Activated CD4-positive, CD25-positive, alpha-beta regulatory T cell treated with anti-CD3 and anti-CD28 coated beads, Interleukin-2, amount 50 U/mL, for 16 hours (primary cell): ENCODE measurements around the gene KXD1.
"Not testable (repeated sequence)": the region's sequence is repeated elsewhere in the genome, so short reads cannot be mapped to it uniquely, and the experiment has no call there.

Source experiments
- DNase-seq: peaks from one replicate; pipeline ENCODE4 v3.0.0-alpha.2; 2020; ENCODE audit warnings: low read depth, low spot score

The KXD1 gene

DNA sequence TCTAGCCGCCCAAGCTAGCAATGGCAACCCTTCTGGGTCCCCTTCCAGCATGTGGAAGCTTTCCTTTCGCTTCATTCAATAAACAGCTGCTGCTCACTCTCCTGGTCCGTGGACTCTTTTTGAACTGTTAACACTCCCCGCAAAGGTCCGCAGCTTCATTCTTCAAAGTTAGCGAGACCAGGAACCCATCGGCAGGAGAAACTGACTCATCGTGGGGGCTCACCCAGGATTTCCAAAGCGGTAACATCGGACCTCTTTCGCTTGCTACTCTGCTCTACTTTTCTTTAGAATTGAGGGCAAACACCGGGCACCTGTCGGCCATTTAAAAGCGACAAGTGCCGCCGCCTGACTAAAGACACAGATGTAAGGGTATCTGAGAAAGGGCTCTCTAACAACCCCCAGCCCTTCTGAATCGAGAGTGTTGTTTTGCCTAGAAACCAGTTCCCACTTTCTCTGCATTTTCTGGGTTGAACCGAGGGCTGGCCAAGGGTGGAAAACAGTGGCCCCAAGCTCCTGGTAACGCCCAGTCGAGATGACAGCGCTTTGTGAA, 19.8 kb downstream of the KXD1 start:
- DNase-seq, result no peak

DNA sequence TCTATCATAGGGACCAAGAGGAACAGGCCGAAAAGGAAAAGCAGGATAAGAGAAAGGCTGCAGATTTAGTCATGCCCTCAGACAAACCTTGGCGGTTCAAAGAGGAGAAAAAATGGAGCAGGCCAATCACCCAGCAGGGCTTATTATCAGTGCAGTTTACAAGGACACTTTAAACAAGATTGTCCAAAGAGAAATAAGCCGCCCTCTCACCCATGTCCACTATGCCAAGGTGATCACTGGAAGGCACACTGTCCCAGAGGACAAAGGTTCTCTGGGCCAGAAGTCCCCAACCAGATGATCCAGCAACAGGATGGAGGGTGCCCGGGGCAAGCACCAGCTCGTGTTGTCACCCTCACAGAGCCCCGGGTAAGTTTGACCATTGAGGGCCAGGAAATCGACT, 22.6 kb downstream of the KXD1 start:
- DNase-seq, result no peak

DNA sequence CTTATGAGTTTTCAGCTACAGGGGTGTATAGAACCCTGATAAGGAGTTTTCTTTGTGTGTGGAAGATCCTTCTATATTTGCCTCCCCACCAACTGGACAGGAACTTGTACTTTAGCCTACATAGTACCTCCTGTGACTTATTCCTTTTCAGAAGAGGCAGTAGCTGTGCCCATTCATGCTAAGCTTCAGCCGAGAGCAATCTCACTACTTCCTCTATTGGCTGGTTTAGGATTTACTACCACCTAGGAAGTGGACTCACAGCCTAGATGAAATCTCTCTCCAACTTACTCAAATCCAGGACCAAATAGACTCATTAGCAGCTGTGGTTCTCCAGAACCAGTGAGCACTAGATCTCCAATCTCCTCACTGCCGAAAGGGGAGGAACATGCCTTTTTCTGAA, 28.6 kb downstream of the KXD1 start:
- DNase-seq, result no peak

DNA sequence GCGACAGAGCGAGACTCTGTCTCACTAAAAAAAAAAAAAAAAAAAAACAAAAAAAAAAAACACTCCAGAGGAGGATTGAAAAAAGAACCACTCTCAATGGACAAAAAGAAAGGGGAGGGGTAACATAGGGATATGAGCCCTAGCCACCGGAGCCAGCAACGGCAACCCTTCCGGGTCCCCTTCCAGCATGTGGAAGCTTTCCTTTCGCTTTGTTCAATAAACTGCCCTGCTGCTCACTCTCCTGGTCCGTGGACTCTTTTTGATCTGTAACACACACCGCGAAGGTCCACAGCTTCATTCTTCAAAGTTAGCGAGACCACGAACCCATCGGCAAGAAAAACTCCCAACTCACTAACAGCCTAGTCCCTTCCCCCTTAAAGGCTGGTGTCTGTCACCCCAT, 29.9 kb downstream of the KXD1 start:
- no peak for DNase-seq

DNA sequence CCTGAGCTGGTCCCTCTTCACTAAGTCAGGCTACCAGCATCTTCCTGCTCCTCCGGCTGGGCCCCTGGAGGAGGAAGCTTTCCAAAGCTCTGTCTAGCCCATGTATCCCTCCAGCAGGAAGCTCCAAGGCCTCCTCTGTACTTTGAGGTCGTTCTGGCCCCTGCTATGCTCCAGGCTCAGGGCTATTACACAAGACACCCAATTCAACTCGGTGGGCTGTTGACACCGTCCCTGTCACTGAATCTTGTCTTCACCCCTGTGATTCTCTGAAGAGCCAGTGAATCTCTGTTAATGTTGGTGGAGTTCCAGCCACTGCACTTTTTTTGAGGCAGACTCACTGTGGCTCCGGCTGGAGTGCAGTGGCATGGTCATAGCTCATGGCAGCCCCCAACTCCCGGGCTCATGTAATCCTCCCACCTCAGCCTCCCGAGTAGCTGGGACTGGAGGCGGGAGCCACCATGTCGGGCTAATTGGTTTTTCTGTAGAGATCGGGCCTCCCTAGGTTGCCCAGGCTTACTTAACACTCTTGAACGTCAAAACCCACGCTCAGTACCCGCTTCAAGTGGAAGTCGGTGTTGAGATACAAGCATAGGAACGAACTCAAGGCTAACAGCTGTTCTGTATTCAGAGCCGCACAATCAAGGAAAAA, 30.4 kb downstream of the KXD1 start:
- no peak for DNase-seq

DNA sequence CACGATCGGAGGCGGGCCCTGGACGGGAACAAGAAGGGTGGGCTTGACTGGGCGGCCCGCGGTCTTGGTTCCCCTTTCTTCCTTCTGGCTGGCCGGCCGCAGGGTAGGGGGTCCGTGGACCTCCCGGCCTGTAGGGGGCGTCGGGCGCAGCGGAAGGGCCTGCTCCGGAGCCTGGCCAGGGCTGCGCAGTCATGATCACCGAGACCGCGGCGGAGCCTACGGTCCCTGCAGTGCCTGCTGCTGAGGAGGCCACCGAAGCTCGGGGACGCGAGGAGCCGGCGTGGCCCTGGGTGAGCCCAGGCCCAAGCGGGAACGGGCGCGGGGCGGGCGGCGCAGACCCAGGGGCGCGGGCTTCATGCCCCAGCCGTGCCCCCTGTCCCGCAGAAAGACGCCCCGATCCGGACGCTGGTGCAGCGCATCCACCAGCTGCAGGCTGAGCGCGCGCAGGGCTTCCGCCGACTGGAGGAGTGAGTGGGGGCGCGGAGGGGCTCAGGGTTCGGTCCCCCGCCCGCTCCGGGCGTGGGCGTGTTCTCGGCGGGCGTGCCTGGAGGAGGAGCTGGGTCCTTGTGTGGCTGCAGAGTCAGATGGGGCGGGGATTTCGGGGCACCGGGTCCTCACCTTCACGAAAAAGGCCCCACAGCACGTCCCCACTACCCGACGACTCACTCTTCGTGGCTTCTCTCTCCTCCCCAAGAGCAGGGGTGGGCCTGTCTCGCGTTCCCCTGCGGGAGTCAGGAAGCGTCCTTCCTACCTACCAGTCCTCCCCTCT, 31.1 kb downstream of the KXD1 start, which contains the start of gene REX1BD:
Gene REX1BD, plus strand, starts transcription at position 188 of the 769 bp plus-strand sequence. Its CDS starts 4 bp downstream, at position 192.
- DNase-seq, result peak; percentile 63

DNA sequence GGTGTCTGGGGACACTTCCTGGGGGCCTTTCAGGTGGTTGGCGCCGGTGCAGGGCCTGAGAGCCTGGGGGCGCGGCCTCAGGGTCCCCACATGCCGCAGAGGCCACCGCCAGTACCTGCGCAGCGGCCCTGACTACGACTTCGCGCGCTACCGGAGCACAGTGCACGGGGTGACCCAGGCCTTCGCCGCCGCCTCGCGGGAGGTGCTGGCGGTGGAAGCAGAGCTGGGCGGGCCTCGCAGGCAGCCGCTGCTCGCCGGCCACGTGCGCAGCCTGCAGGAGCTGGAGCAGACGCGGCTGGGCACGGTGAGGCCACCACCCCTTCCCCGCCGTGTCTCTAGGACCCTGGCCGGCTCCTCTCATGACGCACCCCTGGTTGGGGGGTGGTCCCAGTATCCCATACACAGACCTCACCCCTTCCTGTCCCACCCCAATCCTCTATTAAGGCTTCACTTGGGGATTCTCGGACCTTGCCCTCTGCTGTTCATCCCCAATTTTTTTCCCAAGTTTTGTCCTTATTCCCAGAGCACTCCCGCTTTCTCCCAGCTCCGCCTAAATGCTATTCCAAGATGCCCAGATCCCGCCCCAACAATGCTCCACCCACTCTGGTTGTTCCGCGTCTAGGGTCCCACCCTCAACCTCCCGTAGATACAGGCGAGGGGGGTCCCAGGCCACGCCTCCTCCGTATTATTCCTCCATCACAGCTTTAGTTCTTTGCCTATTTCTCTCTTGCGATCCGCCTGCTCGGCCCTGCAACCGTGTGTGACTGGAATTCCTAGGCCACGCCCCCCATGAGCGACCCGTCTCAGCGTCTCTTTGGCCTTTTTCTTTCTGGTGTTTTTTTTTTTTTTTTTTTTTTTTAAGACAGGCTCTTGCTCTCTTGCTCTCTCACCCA, 32.0 kb downstream of the KXD1 start:
- DNase-seq, result peak; percentile 45

DNA sequence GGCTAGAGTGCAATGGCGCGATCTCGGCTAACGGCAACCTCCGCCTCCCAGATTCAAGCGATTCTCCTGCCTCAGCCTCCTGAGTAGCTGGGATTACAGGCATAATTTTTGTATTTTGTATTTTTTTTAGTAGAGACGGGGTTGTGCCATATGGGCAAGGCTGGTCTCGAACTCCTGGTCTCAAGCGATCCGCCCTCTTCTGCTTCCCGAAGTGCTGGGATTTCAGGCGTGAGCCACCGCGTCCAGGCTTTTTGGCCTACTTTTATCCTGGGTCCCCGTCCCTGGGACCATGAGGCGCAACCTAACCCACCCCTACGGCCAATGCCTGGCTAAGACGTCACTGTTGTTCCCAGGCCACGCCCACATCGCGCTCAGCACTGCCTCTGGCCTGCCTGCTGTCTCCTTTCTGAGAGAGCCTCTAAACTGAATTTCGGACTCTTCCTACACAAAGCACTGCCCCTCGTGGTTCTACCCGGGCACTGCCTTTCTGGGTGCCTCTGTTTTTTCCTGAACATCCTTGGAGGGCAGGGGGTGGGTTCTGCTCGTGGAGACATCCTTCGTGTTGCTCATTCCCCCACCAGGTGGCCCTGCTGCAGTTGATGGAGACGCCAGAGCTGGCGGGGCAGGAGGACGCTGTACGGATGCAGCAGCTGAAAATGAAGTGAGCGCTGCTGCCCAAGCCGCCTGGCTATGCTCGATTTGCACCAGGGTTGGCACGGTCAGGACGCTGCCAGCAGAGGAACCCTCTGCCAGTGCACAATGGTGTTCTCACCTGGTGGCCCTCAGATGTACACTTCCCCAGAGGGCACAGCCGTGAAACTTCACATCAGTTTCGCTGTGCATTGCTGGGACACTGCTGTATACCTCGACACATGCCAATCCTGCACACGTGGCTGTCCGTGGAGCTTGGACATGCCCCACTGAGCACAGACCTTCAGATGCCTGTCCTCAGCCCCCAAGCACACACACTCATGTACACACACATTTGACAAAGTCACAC, 32.9 kb downstream of the KXD1 start:
- DNase-seq, result no peak

DNA sequence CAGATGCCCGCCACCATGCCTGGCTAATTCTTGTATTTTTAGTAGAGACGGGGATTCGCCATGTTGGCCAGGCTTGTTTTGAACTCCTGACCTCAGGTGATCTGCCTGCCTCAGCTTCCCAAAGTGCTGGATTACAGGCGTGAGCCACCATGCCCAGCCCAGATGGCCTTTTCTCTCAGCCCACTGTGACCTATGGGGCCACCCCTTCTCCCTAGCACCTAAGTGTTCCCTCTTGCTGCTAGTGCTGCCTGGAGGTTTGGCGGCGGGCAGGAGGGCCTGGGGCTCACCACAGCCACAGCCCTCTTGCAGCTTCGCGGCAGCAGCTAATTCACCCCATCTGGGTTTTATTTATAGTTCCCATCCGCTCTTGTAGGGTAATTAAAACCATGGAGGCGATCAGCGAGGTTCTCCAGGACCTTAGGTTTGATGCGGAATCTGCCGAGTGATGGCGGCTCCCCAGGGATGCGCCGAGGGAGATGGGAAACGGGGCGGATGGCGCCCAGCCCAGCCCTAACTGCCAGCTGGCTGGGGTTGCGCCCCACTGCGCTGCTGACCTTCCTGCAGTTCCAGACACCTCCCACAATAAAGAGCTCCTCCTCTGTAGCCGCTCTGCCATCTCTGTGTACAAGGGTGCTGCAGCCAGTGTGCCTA, 34.2 kb downstream of the KXD1 start:
- DNase-seq, result no peak

DNA sequence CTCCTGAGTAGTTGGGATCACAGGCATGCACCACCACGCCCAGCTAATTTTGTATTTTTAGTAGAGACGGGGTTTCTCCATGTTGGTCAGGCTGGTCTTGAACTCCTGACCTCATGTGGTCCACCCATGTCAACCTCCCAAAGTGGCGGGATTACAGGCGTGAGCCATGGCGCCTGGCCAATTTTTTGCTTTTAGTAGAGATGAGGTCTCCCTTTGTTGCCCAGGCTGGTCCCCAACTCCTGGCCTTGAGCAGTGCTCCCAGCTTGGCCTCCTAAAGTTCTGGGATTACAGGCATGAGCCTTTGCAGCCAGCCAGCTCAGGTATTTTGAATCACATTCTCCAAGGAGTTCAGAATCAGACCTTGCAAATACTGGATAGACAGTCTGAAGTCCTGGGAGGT, 35.1 kb downstream of the KXD1 start:
- DNase-seq, result not testable (repeated sequence)

DNA sequence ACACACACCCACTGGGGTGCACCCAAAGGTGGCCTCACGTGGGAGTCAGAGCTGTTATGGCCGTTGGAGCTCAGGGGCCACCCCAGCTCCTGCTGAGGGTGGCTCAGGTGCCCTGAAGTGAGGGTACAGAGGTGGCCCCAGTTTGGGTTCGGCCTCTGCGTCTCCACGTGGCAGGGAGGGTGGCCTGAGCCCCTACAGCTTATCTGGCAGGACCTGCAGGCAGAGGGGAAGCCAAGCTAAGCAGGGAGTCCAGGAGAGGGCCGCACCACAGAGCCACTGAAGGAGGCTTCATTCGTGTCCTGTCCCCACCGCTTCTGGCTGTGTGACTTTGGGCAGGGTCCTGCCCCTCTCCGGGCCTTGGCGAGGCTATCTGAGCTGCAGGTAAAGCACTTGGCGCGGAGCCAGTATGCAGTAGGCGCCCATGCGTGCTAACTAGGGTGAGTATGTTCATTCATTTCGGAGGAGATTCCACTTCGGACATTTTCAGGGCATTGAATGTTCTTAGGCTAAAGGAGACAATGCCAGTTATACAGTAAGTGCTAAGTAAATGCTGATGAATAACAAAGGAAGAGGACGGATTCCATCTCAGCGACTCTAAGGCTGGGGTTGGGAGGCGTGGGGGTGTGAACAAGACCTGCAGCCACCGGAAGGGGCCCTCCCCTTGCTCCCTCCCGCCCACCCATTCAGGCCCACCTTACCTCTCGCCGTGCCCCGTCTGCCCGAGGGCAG, 35.9 kb downstream of the KXD1 start:
- DNase-seq, result no peak

DNA sequence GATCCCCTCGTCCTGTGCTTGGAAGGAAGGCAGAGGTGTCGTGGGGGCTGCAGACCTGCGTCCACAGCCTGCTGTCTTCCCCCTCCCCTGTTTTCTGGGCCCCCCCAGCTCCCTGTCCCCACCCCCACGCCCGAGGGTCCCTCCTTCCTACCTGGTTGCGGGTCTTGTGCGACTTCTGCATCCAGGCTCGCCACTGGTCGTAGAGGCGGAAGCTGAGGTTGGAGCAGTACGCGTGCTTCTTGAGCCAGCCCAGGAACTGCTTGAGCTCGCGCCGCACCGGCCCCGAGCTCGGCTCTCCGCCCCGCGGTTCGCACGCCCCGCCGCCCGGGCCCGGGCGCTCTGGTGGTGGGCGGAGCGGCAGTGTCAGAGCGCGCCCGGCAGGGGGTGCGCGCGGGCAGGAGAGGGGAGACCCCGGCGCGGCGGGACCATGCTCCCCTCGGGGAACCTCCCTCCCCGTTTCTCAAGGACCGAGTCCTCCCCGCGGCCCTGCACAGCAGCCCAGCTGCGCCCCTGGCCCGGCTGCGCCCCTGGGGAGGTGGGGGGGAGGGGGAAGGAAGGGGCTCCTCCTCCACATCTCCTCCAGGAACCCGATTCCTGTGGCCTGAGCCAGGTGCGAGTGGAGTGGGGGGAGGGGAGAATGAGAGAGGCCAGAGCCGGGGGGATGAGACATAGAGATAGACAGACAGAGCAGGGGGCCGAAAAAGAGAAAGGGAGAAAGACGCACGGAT, 36.6 kb downstream of the KXD1 start:
- DNase-seq, result peak; percentile 40

DNA sequence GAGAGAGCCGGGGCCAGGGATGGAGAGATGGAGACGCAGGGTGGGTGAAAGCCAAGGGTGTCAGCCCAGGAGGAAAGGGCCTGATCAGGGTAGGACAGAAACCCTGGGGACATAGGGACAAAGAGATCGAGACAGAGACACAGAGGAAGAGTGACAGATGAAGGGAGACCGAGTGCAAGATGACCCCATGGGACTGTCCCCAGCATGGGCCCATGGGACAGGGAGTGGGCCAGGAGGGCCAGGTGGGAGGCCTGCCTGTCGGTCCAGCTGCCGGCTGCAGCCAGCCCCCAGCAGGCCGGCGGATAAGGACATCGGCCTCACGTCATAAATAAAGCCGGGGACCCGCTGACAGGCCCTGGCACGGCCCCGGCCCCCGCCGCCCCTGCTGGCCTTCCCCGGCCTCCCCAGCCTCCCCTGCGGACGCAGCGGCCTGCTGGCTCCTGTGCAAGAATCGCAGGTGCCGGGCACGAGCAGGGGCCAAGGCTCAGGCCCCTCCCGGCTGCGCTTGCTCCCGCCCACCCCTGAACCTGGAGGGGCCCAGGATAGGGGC, 37.2 kb downstream of the KXD1 start:
- DNase-seq, result no peak

DNA sequence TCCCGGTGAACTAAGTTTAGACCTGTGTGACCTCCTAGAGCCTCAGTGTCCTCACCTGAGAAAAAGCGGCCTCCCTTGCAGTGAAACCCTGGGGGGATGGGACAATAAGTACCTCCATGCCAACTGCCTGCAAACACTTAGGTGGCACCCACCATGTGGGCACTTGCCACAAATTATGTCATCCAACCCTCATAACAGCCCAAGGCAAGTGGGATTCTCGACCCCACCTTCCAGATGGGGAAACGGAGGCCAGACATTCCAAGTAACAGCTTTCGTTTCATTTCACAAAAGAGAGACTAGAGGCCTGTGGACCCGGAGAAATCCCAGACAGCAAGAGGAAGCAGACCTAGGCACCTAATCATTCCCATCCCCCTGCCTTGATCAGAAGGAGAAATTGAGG, 37.8 kb downstream of the KXD1 start:
- DNase-seq, result no peak

DNA sequence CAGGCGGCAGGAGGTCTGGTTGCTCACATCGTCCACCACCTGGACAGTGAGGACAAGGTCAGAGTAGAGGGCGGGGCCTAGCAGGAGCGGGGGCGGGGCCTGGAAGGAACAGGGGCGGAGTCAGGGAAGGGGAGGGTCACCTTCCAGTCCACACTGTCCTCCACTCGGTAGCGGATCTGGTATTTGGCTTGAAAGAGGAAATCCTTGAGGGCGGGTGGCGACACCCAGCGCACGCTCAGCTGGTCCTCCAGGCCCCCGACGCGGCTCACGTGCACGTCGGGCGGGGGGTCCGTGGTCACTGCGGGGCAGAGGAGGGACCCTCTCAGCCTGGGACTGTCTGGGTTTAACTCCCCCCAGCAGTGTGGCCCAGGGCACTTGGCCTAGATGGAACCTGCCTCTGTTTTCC, 39.1 kb downstream of the KXD1 start:
- no peak for DNase-seq

DNA sequence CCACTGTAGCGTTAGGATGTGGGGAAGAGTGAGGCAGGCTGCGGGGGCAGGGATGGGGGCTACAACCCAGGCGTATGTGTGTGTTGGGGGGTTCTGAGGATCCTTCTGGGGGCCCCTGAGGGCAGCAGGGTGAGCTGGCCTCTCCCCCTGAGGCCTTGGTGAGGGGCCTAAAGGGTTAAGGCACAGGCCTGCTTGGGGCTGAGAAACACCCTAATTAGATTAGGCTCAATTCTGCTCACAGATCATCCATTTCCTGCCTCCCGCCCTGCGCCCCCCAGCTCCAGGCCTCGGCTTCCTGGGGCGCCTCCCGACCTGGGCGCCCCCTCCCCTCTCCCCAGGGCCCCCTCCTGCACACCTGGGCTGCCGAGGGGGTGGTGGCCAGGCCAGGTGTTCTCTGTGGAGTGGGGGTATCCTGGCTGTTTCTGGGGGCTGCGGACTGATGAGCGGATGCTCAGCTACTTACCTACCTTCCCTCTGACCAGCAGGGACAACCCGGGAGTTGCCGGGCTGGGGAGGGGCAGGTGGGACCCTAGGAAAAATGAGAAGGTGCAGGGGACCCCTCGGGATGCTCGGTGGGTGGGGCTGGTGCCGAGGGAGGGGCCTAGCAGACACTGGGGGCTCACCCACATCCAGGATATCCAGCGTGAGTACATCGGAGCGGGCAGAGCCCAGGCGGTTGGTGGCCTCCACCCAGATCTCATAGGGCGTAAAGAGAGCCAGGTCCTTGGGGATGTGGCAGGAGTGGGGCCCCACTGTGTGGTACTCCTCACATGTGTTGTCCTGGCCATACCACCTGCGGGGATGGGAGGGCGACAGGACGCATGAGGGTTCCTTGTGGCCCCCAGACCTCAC, 40.4 kb downstream of the KXD1 start:
- no peak for DNase-seq

DNA sequence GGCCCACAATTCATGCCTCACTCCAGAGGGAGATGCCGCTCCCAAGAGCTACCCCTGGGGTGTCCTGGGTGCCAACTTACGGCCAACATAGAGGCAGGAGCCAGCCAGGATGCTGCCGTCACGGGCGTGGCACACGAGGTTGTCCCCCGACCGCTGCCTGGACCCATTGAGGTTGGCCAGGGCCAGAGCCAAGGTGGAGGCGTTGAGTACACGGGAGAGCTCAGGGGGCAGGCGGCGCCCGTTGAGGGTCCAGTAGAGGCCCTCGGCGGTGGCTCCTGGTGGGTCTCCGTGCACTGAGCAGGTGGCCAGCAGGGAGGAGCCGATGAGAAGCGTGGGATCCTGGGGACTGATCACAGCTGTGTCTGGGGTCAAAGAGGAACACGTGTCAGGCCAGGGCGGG, 41.8 kb downstream of the KXD1 start:
- no peak for DNase-seq
